HG03097 (cell line): ENCODE results near the gene B3GALT5.
"Not testable (repeated sequence)": the region's sequence is repeated elsewhere in the genome, so short reads cannot be mapped to it uniquely, and the experiment has no call there.

Experiments
- ATAC-seq: cut with Tn5 transposase; IDR thresholded peaks from one replicate; pipeline ENCODE4 v1.9.1; 2021; ENCODE audit not compliant: unreplicated experiment, low FRiP score

The B3GALT5 gene

GRCh38 chr21:39612233-39613040 lies at the start of gene B3GALT5:
B3GALT5 (plus strand) TSS chr21:39612940; CDS start chr21:39660560, 47,620 bp downstream.
- ATAC-seq = no peak

GRCh38 chr21:39564200-39564599 lies 48.5 kb upstream of the B3GALT5 start:
- ATAC-seq = no peak

- no peak for ATAC-seq
These were observed 45.4 kb upstream of the B3GALT5 start for GRCh38 chr21:39567180-39567972.

- no peak for ATAC-seq
These were observed 44.4 kb upstream of the B3GALT5 start for GRCh38 chr21:39568361-39568760.

GRCh38 chr21:39575775-39576174 lies 37.0 kb upstream of the B3GALT5 start:
- no peak for ATAC-seq

GRCh38 chr21:39576518-39577128 lies 36.1 kb upstream of the B3GALT5 start:
- ATAC-seq = no peak

- no peak for ATAC-seq
These were observed 32.9 kb upstream of the B3GALT5 start for GRCh38 chr21:39579734-39580332.

GRCh38 chr21:39580744-39581143 lies 32.0 kb upstream of the B3GALT5 start:
- no peak for ATAC-seq

GRCh38 chr21:39581414-39581813 lies 31.3 kb upstream of the B3GALT5 start:
- ATAC-seq = no peak

GRCh38 chr21:39582749-39583148 lies 30.0 kb upstream of the B3GALT5 start:
- no peak for ATAC-seq

- ATAC-seq = not testable (repeated sequence)
These were observed 29.2 kb upstream of the B3GALT5 start for GRCh38 chr21:39583586-39583985.

GRCh38 chr21:39587376-39587775 lies 25.4 kb upstream of the B3GALT5 start:
- no peak for ATAC-seq

GRCh38 chr21:39588884-39589283 lies 23.9 kb upstream of the B3GALT5 start:
- no peak for ATAC-seq

GRCh38 chr21:39593522-39593921 lies 19.2 kb upstream of the B3GALT5 start:
- ATAC-seq = no peak

- no peak for ATAC-seq
These were observed 17.3 kb upstream of the B3GALT5 start for GRCh38 chr21:39595465-39595864.

GRCh38 chr21:39597595-39597994 lies 15.1 kb upstream of the B3GALT5 start:
- ATAC-seq = no peak

- no peak for ATAC-seq
These were observed 13.4 kb upstream of the B3GALT5 start for GRCh38 chr21:39599191-39599970.

- ATAC-seq = no peak
These were observed 11.4 kb upstream of the B3GALT5 start for GRCh38 chr21:39601187-39601928.

GRCh38 chr21:39602076-39602689 lies 10.6 kb upstream of the B3GALT5 start:
- ATAC-seq = no peak
